HG02852 (cell line): Measurements from ENCODE around the gene AADACL4.
"Not testable (repeated sequence)": the region's sequence is repeated elsewhere in the genome, so short reads cannot be mapped to it uniquely, and the experiment has no call there.

Experiments
- ATAC-seq: cut with Tn5 transposase; IDR thresholded peaks from one replicate; pipeline ENCODE4 v1.9.1; 2021; ENCODE audit warnings: mild to moderate bottlenecking, moderate library complexity; ENCODE audit not compliant: unreplicated experiment

The AADACL4 gene

DNA sequence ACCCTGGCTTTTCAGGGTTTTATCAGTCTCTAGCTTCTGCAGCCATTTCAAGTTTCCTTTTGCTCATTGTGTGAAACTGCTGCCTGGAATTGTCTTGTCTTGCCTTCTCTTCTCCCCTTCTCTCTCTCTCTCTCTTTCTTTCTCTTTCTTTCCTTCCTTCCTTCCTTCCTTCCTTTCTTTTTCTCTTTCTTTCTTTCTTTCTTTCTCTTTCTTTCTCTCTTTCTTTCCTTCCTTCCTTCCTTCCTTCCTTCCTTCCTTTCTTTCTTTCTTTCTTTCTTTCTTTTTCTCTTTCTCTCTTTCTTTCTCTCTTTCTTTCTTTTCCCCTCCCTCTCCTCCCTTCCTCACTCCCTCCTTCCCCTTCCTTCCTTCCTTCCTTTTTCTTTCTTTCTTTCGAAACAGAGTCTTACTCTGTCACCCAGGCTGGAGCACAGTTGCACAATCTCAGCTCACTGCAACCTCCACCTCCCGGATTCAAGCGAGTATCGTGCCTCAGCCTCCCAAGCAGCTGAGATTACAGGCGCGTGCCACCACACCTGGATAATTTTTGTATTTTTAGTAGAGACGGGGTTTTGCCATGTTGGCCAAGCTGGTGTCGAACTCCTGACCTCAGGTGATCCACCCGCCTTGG, 14.1 kb downstream of the AADACL4 start:
- ATAC-seq: not testable (repeated sequence)

DNA sequence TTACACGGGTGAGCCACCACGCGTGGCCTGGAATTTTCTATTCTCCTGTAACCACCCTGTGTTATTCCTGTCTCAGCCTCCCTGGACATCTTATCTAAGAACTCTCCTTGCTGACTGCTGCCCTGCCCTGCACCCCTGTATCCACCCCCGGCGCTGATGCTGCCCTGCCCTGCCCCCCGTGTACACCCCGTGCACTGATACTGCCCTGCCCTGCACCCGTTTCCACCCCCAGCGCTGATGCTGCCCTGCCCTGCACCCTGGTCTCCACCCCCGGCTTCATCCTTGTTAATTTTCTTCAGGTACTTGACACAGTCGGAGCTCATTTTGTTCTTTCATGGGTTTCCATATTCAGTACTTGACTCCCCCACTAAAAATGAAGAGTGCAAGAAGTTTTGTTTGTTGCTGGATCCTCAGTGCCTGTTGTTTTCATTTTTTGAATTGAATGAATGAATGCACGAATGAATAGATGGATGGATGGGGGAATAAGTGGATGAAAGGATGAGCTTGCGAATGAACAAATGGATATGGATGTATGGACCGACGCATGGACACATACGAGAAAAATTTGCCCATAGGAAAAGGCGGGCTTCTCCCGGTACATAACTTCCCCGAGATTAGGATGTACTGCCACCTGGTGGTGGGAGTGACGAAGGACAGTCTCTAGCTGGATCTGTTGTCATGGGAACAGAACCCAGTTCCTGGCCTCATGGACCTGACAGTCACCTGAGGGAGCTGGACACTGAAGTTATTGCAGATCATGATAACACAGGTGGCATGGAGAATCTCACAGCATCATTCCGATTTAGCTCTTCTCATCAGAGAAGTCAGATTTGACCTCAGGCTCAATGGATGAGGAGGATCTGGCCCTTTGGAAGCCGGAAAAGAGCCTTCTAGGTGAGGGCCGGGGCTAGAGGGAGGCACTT, 14.9 kb downstream of the AADACL4 start:
- ATAC-seq: no peak

DNA sequence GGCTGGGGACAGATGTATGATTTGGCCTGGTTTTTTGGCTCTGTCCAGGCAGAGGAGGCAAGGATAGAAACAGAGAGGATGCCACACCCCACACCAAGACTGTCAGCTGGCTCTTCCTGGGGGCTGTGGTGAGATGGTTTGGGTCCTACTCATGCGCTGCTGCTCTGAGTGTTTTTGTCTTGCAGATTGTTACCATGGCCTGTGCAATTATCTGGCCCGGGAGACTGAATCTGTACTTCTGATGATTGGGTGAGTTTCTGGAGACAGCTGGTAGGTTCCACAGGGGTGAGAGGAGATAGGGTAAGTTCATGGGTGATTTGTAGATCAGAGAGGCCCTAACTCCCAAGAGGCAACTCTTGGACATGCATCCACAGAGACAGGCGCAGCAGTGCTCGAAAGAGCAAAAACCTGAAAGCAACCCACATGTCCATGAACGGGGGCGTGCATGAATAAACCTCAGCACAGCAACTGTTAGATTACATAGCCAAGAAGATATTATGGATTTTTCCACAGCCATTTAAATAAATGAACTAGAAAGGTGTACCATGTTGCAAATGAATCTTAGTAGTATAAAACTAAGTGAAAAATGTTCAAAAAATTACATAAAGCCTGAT, 17.8 kb downstream of the AADACL4 start:
- ATAC-seq: no peak

DNA sequence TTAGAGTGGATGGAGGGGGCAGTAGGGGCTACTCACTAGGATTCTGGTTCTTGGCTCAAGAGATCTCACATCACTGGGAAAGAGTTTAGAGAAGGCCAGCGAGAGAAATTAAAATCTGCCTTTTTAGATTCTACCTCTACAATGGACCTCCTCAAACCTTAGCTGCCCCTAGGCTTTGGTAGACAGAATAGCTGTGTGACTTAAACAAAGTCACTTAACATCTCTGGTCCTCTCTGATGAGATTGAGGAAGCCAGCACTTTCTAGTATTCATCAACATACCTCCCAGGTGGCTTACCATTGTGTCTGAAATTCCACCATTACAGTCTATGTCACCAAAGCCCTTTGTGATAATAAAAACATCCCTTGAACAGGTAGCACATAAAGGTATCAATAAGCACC, 18.7 kb downstream of the AADACL4 start:
- ATAC-seq: no peak

DNA sequence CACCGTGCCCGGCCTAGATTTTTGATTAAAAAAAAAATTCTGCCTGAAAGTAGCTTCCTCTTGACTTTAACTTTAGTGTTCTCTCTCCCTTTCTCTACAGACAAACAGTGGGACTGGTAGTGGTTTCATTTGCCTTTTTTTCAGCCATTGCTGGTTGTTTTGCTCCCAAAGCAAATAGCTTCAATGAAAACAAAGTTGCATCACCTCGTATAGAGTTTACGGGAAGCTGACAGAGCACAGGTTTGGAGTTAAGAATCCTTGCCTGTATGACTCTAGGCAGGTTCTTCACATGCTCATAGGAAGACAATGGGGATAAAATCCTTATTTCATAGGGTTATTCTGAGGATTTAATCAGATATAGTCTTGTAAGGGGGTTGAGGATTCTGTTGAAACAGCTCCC, 21.6 kb downstream of the AADACL4 start:
- no peak for ATAC-seq

DNA sequence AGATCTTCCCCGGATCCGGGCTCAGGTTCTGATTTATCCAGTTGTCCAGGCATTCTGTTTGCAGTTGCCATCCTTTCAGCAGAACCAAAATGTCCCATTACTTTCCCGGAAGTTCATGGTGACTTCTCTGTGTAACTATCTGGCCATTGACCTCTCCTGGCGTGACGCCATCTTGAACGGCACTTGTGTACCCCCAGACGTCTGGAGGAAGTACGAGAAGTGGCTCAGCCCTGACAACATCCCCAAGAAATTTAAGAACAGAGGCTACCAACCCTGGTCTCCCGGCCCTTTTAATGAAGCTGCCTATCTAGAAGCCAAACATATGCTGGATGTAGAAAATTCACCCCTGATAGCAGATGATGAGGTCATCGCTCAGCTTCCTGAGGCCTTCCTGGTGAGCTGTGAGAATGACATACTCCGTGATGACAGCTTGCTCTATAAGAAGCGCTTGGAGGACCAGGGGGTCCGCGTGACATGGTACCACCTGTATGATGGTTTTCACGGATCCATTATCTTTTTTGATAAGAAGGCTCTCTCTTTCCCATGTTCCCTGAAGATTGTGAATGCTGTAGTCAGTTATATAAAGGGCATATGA, 22.4 kb downstream of the AADACL4 start:
- ATAC-seq: no peak

DNA sequence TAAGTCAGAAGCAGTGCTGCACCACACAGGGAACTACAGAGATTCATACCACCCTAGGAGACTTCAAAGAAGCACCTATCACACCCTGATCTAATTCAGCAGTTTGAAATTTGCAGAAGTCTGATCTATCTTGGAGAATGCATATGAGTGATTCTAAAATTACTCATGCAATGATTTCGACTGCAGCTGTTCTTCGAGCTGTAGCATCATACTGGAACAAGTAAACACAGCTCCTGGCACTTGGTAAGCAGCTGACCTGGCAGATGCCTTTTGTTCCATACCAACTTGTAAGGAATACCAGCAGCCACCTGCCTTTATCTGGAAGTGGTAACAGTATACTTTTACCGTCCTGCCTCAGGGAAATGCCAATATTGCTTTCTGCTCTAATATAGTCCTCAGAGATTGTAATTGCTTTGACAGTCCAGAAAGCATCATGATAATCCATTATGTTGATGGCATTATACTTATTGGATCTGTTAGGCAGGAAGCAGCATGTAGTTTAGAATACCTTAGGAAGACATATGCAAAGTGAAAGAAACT, 25.7 kb downstream of the AADACL4 start:
- ATAC-seq: no peak

DNA sequence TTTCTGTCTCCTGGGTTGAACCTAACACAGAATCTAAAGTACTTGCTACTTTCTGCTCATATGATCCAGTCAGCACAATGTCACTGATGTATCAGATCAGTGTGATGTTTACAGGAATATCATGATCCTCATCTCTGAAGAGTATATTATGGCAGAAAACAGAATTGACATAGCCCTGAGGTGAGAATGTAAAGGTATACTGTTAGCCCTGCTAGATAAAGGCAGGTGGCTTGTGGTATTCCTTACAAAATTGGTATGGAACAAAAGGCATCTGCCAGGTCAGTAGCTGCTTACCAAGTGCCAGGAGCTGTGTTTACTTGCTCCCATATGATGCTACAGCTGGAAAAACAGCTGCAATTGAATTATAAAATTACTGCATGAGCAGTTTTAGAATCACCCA, 30.5 kb downstream of the AADACL4 start:
- ATAC-seq: no peak

DNA sequence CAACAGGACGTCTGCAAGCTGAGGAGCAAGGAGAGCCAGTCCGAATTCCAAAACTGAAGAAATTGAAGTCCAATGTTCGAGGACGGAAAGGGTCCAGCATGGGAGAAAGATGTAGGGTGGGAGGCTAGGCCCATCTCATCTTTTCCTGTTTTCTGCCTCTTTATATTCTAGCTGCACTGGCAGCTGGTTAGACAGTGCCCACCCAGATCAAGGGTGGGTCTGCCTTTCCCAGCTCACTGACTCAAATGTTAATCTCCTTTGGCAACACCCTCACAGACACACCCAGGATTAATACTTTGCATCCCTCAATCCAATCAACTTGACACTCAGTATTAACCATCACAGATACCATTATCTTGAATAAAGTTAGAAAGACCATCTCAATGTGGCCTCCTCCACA, 32.2 kb downstream of the AADACL4 start:
- ATAC-seq: not testable (repeated sequence)

DNA sequence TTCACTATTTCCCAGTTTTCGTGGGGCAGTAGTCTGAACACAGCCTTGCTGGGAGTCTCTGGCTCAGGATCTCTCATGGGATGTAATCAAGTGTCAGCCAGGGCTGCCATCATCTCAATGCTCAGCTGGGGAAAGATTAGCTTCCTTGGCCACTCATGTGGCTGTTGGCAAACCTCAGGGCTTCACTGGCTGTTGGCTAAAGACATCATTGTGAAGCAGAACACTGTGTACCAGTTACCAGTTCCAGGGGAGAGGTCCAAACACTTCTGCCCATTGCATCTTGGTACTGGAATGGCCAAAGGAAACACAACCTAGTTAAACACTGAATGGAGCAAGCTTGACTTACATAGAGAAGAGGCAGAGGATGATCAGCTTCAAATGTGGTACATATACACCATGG, 33.7 kb downstream of the AADACL4 start:
- ATAC-seq: no peak

DNA sequence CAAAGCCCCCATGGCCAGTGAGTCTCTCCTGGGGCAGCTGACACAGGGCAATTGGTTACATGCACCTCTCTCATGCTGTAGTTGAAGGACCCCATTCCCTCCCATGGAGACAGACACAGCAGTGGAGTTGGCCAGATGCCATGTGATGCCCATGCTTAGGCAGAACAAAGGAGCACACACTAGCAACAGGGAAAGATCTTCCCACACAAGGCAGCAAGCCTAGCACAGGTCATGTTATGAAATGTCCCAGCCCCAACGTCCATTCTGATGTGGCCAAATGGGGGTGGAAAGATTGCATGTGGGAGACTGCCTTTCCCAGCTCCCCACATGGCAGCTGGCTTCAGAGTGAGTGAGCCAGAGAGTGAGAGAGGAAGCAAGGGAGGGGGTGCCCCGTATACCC, 34.5 kb downstream of the AADACL4 start:
- ATAC-seq: no peak

DNA sequence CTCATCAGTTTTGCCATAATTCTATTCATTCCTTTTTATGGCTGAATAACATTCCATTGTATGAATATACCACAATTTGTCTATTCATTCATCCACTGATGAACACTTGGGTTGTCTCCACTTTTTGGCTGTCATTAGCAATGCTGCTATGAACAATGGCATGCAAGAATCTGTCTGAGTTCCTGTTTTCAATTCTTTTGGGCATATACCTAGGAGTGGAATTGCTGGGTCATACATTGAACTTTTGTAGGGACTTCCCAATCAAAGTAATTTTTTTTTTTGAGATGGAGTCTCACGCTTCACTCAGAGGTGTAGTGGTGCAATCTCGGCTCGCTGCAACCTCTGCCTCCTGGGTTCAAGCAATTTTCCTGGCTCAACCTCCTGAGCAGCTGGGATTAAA, 34.9 kb downstream of the AADACL4 start:
- ATAC-seq: no peak

DNA sequence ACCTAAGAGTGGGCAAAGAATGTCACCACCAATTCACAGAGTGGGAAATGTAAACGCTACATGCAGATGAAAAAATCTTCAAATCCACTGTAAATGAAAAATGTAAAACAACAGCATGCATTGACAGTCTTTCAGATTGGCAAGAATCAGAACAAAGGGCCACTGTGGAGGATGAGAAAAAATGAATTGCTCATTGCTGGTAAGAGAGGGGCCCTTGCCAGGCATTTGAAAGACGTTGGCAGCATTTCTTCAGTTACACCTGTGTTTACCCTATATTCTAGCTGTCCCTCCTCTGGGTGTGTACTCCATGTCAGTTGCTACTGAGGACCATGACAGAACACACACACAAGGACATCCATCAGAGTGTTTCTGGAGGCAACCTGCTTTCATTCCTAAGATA, 46.3 kb downstream of the AADACL4 start:
- ATAC-seq: no peak

DNA sequence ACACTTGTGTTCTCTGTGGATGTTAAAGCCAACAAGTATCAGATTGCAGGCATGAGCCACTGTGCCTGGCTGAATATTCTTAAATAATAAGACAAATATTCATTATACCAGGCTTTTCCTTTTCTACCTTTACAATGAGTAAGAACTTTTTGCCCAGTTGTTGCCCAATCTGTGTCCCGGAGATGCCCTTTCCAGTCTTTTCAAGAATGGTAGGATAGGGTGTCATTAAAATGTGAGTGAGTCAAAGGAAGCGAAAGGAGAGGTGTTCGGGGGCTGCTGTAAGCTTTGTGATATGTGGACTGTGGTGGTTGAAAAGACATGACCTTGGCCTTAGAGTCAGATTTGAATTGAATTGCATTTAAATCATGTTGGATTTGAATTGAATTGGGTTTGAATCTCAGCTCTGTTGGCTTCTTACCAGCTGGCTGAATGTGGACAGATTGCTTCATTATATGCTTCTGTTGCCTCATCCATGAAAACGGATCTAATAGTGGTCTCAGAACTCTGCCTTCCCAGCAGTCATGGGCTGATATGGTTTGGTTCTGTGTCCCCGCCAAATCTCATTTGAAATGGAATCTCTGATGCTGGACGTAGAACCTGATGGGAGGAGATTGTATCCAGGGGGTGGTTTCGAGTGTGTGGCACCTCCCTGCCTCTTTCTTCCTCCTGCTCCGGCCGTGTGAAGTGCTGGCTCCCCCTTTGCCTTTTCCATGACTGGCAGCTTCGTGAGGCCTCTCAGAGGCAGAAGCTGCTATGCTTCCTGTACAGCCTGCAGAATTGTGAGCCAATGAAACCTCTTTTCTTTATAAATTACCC, 49.3 kb downstream of the AADACL4 start:
- ATAC-seq: no peak

DNA sequence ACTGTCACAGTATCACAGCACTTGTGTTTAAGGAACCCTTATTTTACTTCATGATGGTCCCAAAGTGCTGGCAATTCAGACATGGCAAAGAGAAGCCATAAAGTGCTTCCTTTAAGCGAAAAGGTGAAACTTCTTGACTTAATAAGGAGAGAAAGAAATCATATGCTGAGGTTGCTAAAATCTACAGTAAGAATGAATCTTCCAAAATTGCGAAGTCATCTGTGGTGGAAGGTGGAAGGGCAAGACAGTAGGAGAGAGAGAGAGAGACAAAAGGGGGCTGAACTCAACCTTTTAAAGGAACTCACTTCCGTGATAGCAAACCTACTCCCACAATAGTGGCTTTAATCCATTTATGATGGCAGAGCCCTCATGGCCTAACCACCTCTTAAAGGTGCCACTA, 52.8 kb downstream of the AADACL4 start:
- ATAC-seq: no peak

DNA sequence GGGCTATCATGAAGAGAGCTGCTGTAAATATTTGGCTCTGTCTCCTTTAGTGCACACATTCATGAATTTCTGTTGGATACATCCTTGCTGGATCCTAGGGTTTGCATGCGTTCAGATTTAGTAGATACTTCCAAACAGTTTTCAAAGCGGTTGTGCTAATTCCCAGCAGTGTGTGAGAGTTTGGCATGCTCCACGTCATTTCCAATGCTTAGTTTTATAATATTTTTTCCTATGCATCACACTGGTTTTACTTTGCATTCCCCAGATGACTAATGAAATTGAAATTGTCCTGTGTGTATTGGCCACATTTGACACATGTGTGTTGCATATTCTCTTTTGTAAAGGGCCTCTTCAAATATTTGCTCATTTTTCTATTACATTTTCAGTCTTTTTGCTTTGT, 53.5 kb downstream of the AADACL4 start:
- no peak for ATAC-seq

DNA sequence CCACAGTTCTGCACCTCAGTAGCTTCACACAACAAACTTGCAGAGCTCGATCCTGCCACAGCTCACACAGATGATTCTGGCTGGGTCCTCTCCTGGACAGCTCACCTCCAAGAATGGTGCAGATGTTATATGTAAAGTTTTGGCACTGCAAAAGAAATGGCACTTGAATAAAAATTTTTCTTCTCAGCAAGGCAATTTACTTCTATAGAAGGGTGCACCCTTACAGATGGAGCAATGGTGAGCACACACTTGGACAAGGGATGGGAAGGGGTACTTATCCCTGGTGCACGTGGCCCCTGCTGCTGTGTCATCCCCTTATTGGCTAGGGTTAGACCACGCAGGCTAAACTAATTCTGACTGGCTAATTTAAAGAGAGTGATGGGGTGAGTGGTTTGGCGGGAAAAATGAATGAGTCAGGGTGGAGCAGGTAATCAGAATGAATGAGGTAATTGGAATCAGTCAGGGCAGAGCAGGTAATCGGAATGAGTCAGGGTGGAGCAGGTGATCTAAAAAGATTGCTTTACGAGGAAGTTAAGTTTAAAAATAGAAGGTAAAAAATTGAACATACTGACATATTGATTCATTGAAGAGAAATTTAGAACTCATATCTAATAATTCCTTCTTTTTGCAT, 60.1 kb downstream of the AADACL4 start:
- ATAC-seq: no peak

DNA sequence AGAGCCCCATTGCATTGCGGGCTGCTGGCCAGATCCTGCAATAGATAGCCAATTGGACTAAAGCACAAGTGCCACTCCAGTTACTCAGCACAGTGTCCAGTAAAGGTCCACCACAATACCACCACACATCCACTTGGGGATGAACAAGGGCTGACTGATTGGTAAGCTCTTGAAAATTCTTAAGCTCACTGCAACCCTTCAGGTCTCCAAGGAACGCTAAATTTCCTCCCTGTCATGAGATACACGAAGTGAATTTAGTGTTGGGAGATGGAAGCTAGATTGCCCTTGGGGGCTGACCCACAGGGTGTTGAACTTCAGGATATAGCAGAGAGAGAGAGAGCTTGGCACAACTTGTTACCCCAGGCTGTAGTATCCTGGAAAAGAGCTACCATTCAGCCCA, 62.2 kb downstream of the AADACL4 start:
- ATAC-seq: no peak

DNA sequence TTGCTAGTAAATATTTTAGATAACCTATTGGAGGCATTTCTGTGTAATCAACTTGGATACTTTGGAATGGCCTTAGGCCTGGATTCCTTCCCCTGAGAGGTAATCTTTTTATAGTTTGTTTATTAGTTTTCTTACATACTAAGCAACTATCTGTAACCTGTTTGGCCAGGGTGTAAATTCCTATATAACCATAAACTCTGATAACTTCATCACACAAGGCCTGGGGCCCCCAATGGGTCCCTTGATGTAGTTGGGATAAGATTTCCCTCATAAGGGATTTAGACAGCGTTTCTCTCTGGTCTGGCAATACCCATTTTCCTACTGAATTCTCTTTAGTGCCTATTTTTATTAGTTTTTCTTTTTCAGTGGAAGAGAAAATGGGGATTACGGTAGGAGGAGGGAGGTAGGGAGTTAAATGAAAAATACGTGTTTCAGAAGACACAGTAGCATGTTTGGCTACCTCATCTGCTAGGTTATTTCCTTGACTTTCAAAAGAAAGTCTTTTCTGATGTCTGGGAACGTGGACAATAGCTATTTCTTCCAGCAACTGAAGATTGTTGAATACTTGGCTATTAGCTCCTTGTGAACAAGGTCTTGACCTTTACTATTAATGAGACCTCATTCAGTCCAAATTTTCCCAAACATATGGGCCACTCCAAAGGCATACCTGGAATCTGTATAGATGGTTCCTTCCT, 64.7 kb downstream of the AADACL4 start:
- no peak for ATAC-seq
